Fibroblast of skin of left quadriceps (primary cell): ENCODE data around the gene NMNAT2.
"Not testable (repeated sequence)": the region's sequence is repeated elsewhere in the genome, so short reads cannot be mapped to it uniquely, and the experiment has no call there.

Experiments used
- DNase-seq, 2 experiments: peaks; one replicate each; pipeline ENCODE4 v3.0.0-alpha.2; 2013; ENCODE audit warnings: low read depth in 2 of 2

The NMNAT2 gene

GRCh38 chr1:183259924-183260323, 158.3 kb downstream of the NMNAT2 start:
- DNase-seq: no peak

GRCh38 chr1:183255073-183255472, 163.1 kb downstream of the NMNAT2 start:
- no peak for DNase-seq

GRCh38 chr1:183251959-183252450, 166.2 kb downstream of the NMNAT2 start:
- no peak for DNase-seq

GRCh38 chr1:183251101-183251958, 166.8 kb downstream of the NMNAT2 start:
- no peak for DNase-seq

- no peak for DNase-seq
Measured at GRCh38 chr1:183249941-183250452, 168.2 kb downstream of the NMNAT2 start.

- DNase-seq: no peak
Measured at GRCh38 chr1:183248989-183249691, 169.0 kb downstream of the NMNAT2 start.

- no peak for DNase-seq
Measured at GRCh38 chr1:183247931-183248330, 170.2 kb downstream of the NMNAT2 start.

- DNase-seq: no peak
Measured at GRCh38 chr1:183247484-183247883, 170.7 kb downstream of the NMNAT2 start.

GRCh38 chr1:183247066-183247465, 171.1 kb downstream of the NMNAT2 start:
- DNase-seq: no peak

GRCh38 chr1:183246436-183246835, 171.7 kb downstream of the NMNAT2 start:
- no peak for DNase-seq

GRCh38 chr1:183245357-183245756, 172.8 kb downstream of the NMNAT2 start:
- no peak for DNase-seq

- DNase-seq: peak; percentile 91 to 93
Measured at GRCh38 chr1:183244466-183244865, 173.7 kb downstream of the NMNAT2 start.

- no peak for DNase-seq
Measured at GRCh38 chr1:183243161-183244050, 174.8 kb downstream of the NMNAT2 start.

- no peak for DNase-seq
Measured at GRCh38 chr1:183242556-183242955, 175.6 kb downstream of the NMNAT2 start.

GRCh38 chr1:183241471-183241870, 176.7 kb downstream of the NMNAT2 start:
- no peak for DNase-seq

GRCh38 chr1:183240853-183241252, 177.3 kb downstream of the NMNAT2 start:
- not testable (repeated sequence) for DNase-seq

- DNase-seq: no peak
Measured at GRCh38 chr1:183240526-183240825, 177.7 kb downstream of the NMNAT2 start.

GRCh38 chr1:183239793-183240525, 178.2 kb downstream of the NMNAT2 start:
- DNase-seq: no peak

- DNase-seq: no peak
Measured at GRCh38 chr1:183239220-183239742, 178.9 kb downstream of the NMNAT2 start.

GRCh38 chr1:183238071-183238470, 180.1 kb downstream of the NMNAT2 start:
- peak in 1 of 2 experiments; percentile 12 for DNase-seq

GRCh38 chr1:183237046-183237445, 181.1 kb downstream of the NMNAT2 start:
- DNase-seq: no peak
